NCI-H446 (cell line): Measurements from ENCODE around the gene CCL25.
"Not testable (repeated sequence)": the region's sequence is repeated elsewhere in the genome, so short reads cannot be mapped to it uniquely, and the experiment has no call there.

Source experiments
- DNase-seq, 2 experiments: peaks; one replicate each; lab custom pipeline; 2025; lab: John Stamatoyannopoulos, UW

The CCL25 gene

GRCh38 chr19:8085598-8086408 lies 33.2 kb downstream of the CCL25 start:
- no peak for DNase-seq

- no peak for DNase-seq
Observed at GRCh38 chr19:8086849-8087248, 34.3 kb downstream of the CCL25 start.

GRCh38 chr19:8087876-8088275 lies 35.3 kb downstream of the CCL25 start:
- DNase-seq: no peak

- DNase-seq: no peak
Observed at GRCh38 chr19:8088752-8089663, 36.4 kb downstream of the CCL25 start.

- no peak for DNase-seq
Observed at GRCh38 chr19:8089664-8090601, 37.4 kb downstream of the CCL25 start.

- DNase-seq: no peak
Observed at GRCh38 chr19:8090950-8091349, 38.4 kb downstream of the CCL25 start.

GRCh38 chr19:8093740-8094139 lies 41.2 kb downstream of the CCL25 start:
- DNase-seq: no peak

- DNase-seq: no peak
Observed at GRCh38 chr19:8094336-8094735, 41.8 kb downstream of the CCL25 start.

GRCh38 chr19:8095354-8095886 lies 42.9 kb downstream of the CCL25 start:
- DNase-seq: no peak

- DNase-seq: no peak
Observed at GRCh38 chr19:8096071-8096470, 43.5 kb downstream of the CCL25 start.

- DNase-seq: no peak
Observed at GRCh38 chr19:8097198-8097597, 44.6 kb downstream of the CCL25 start.

GRCh38 chr19:8097681-8098567 lies 45.4 kb downstream of the CCL25 start:
- DNase-seq: no peak

GRCh38 chr19:8101311-8101710 lies 48.8 kb downstream of the CCL25 start:
- no peak for DNase-seq

GRCh38 chr19:8101910-8102309 lies 49.4 kb downstream of the CCL25 start:
- not testable (repeated sequence) for DNase-seq

- DNase-seq: no peak
Observed at GRCh38 chr19:8105471-8105870, 52.9 kb downstream of the CCL25 start.

- no peak for DNase-seq
Observed at GRCh38 chr19:8107301-8107903, 54.8 kb downstream of the CCL25 start.

- DNase-seq: no peak
Observed at GRCh38 chr19:8108560-8109445, 56.2 kb downstream of the CCL25 start.

GRCh38 chr19:8109455-8109854 lies 56.9 kb downstream of the CCL25 start:
- DNase-seq: no peak
